ENCODE data around the gene KLRG1.

KLRG1 gene

GRCh38 chr12:8949342-8950220, 39.8 kb upstream of the KLRG1 start, which contains the start of gene M6PR:
M6PR (minus strand) TSS chr12:8949645; CDS start chr12:8946404, 3,241 bp downstream.
- H3K4me3 ChIP-seq (ENCODE audit: insufficient read depth, low read length, poor library complexity, severe bottlenecking), result peak within 1 kb of the TSS; percentile 69
- H2AFZ ChIP-seq (ENCODE audit: low read depth, low read length, severe bottlenecking), result peak within 1 kb of the TSS; percentile 69
- TF ChIP-seq CTCF (IDR thresholded peaks at IDR 0.05; ENCODE audit: insufficient read depth, low read length, poor library complexity, severe bottlenecking) (no peak), EZH2phosphoT487 (conservative IDR thresholded peaks at IDR 0.05; ENCODE audit: low read length) (no peak)
- peaks cover 6% of the 10 kb centered on the region for H3F3A ChIP-seq (ENCODE audit: insufficient read depth)
- peaks cover 7% of the 10 kb centered on the region; the same call in 1 of the 2 replicates for H3K36me3 ChIP-seq (ENCODE audit: low read length)
- H3K27me3 ChIP-seq (ENCODE audit: low read length), result no peaks in the 10 kb centered on the region
- H3K9me3 ChIP-seq (ENCODE audit: insufficient read depth, low read length), result 0 out of 2 replicates have a peak, but pooled peaks cover 6% of the 10 kb centered on the region
- H3K27ac ChIP-seq (ENCODE audit: low read depth, low read length), result peak within 1 kb of the TSS; percentile 86
- H3K9ac ChIP-seq (ENCODE audit: low read length), result peak within 1 kb of the TSS; percentile 80
- no peaks in the 10 kb centered on the region for H3K9me2 ChIP-seq (replicated peaks; ENCODE audit: insufficient read depth, low read length)
- H4K20me1 ChIP-seq (ENCODE audit: low read depth, low read length), result no peaks in the 10 kb centered on the region; the same call in 1 of the 2 replicates
- H3K79me2 ChIP-seq (ENCODE audit: insufficient read depth, low read length), result peaks cover 51% of the 10 kb centered on the region
- peak within 1 kb of the TSS; percentile 96 for H3K4me2 ChIP-seq (ENCODE audit: low read depth, low read length, poor library complexity, severe bottlenecking)

GRCh38 chr12:8950221-8950527, 39.2 kb upstream of the KLRG1 start:
- Histone ChIP-seq H3K79me2 (ENCODE audit: insufficient read depth, low read length) (peaks cover 51% of the 10 kb centered on the region), H3K9ac (ENCODE audit: low read length) (peak overlapping the region; percentile 80), H3K27me3 (ENCODE audit: low read length) (no peaks in the 10 kb centered on the region), H2AFZ (ENCODE audit: low read depth, low read length, severe bottlenecking) (peak overlapping the region; percentile 69), H4K20me1 (ENCODE audit: low read depth, low read length) (no peaks in the 10 kb centered on the region; the same call in 1 of the 2 replicates), H3F3A (ENCODE audit: insufficient read depth) (peaks cover 6% of the 10 kb centered on the region), H3K36me3 (ENCODE audit: low read length) (peaks cover 7% of the 10 kb centered on the region; the same call in 1 of the 2 replicates), H3K27ac (ENCODE audit: low read depth, low read length) (peak overlapping the region; percentile 86), H3K4me2 (ENCODE audit: low read depth, low read length, poor library complexity, severe bottlenecking) (peak overlapping the region; percentile 96), H3K9me2 (replicated peaks; ENCODE audit: insufficient read depth, low read length) (no peaks in the 10 kb centered on the region), H3K4me3 (ENCODE audit: insufficient read depth, low read length, poor library complexity, severe bottlenecking) (peak overlapping the region; percentile 69), H3K9me3 (ENCODE audit: insufficient read depth, low read length) (0 out of 2 replicates have a peak, but pooled peaks cover 6% of the 10 kb centered on the region)
- TF ChIP-seq EZH2phosphoT487 (conservative IDR thresholded peaks at IDR 0.05; ENCODE audit: low read length) (no peak), CTCF (IDR thresholded peaks at IDR 0.05; ENCODE audit: insufficient read depth, low read length, poor library complexity, severe bottlenecking) (no peak)

- Histone ChIP-seq H3F3A (ENCODE audit: insufficient read depth) (peaks cover 6% of the 10 kb centered on the region), H3K9me2 (replicated peaks; ENCODE audit: insufficient read depth, low read length) (no peaks in the 10 kb centered on the region), H3K9ac (ENCODE audit: low read length) (peak overlapping the region; percentile 80), H3K4me2 (ENCODE audit: low read depth, low read length, poor library complexity, severe bottlenecking) (peak overlapping the region; percentile 96), H3K27ac (ENCODE audit: low read depth, low read length) (peak overlapping the region; percentile 86), H3K36me3 (ENCODE audit: low read length) (peaks cover 7% of the 10 kb centered on the region; the same call in 1 of the 2 replicates), H4K20me1 (ENCODE audit: low read depth, low read length) (no peaks in the 10 kb centered on the region; the same call in 1 of the 2 replicates), H3K4me3 (ENCODE audit: insufficient read depth, low read length, poor library complexity, severe bottlenecking) (peak overlapping the region; percentile 69), H3K9me3 (ENCODE audit: insufficient read depth, low read length) (0 out of 2 replicates have a peak, but pooled peaks cover 6% of the 10 kb centered on the region), H3K79me2 (ENCODE audit: insufficient read depth, low read length) (peaks cover 51% of the 10 kb centered on the region), H2AFZ (ENCODE audit: low read depth, low read length, severe bottlenecking) (peak overlapping the region; percentile 69), H3K27me3 (ENCODE audit: low read length) (no peaks in the 10 kb centered on the region)
- TF ChIP-seq EZH2phosphoT487 (conservative IDR thresholded peaks at IDR 0.05; ENCODE audit: low read length), result no peak
- TF ChIP-seq CTCF (IDR thresholded peaks at IDR 0.05; ENCODE audit: insufficient read depth, low read length, poor library complexity, severe bottlenecking), result no peak
Measured at GRCh38 chr12:8950702-8951478, 38.5 kb upstream of the KLRG1 start.
